Right ventricle myocardium superior (tissue), 1 donor: ENCODE data around the gene STARD8. TPM values are rescaled to one million over a fixed set of nuclear protein-coding genes. Genes with fewer than 3 reads are reported as not detected.
"Not testable (repeated sequence)": the region's sequence is repeated elsewhere in the genome, so short reads cannot be mapped to it uniquely, and the experiment has no call there.

ENCODE experiments used
- ATAC-seq: fragments of 200-7000 bp; cut with Tn5 transposase; one replicate; pipeline ENCODE4 v1.9.1; 2020; ENCODE audit warnings: mild to moderate bottlenecking; ENCODE audit not compliant: poor library complexity
- DNase-seq: peaks from one replicate; pipeline ENCODE4 v3.0.0-alpha.2; 2020
- intact Hi-C: fragments of 100-400 bp; cut with DNase I; formaldehyde crosslinking; loops from one replicate; pipeline ENCODE4 v1.11.2; 2022
- total RNA-seq: library from RNA; stranded (reverse); fragmentation: NEBNext Ultra II Directional; extraction: Animal tissue kit (Norgen Biotek cat#: 25700); gene quantifications from one replicate; pipeline ENCODE4 v1.2.1, GENCODE V29; 2021
- donor health status: DM: no; HTN: yes; CAD: no; lungs with severe emphysema.

The STARD8 gene
- total RNA-seq, 1 donor from 2014 or later = 10.5 TPM

- ATAC-seq = no peak
- intact Hi-C loops = no loop called here
These were observed 77.1 kb downstream of the STARD8 start for GRCh38 chrX:68724531-68725020.

GRCh38 chrX:68725756-68726365, 78.4 kb downstream of the STARD8 start:
- ATAC-seq (no peak), DNase-seq (no peak)
- intact Hi-C loops = no loop called here

More at GRCh38 chrX:68724531-68725020, 77.1 kb downstream of the STARD8 start:
- no peak for DNase-seq

- intact Hi-C loops = no loop called here
- DNase-seq (no peak), ATAC-seq (no peak)
These were observed 78.9 kb downstream of the STARD8 start for GRCh38 chrX:68726366-68726765.

GRCh38 chrX:68727696-68728095, 80.2 kb downstream of the STARD8 start:
- no peak for ATAC-seq
- intact Hi-C loops = no loop called here
- no peak for DNase-seq

GRCh38 chrX:68728186-68728585, 80.7 kb downstream of the STARD8 start:
- ATAC-seq (no peak), DNase-seq (no peak)
- intact Hi-C loops = no loop called here

GRCh38 chrX:68731254-68731653, 83.8 kb downstream of the STARD8 start:
- DNase-seq (no peak), ATAC-seq (no peak)
- intact Hi-C loops = no loop called here

GRCh38 chrX:68732906-68733493, 85.5 kb downstream of the STARD8 start:
- ATAC-seq (peak; percentile 85), DNase-seq (peak; percentile 78)
- intact Hi-C loops = loop anchor here (2.0 kb wide), 1 partner anchor 76 kb away; no protein-coding TSS in a partner anchor

- ATAC-seq (no peak), DNase-seq (no peak)
- intact Hi-C loops = no loop called here
These were observed 87.8 kb downstream of the STARD8 start for GRCh38 chrX:68735266-68735665.

- intact Hi-C loops, DNase-seq, ATAC-seq: not testable (repeated sequence)
These were observed 94.4 kb downstream of the STARD8 start for GRCh38 chrX:68741864-68742263.

GRCh38 chrX:68743754-68744153, 96.3 kb downstream of the STARD8 start:
- ATAC-seq (no peak), DNase-seq (no peak)
- intact Hi-C loops = no loop called here

GRCh38 chrX:68746988-68747387, 99.5 kb downstream of the STARD8 start:
- ATAC-seq = no peak
- intact Hi-C loops = no loop called here
- DNase-seq = no peak

GRCh38 chrX:68748030-68748429, 100.6 kb downstream of the STARD8 start:
- intact Hi-C loops = no loop called here
- DNase-seq (no peak), ATAC-seq (no peak)

GRCh38 chrX:68749426-68749825, 102.0 kb downstream of the STARD8 start:
- intact Hi-C loops = no loop called here
- no peak for DNase-seq
- no peak for ATAC-seq

- intact Hi-C loops = no loop called here
- no peak for ATAC-seq
- no peak for DNase-seq
These were observed 102.8 kb downstream of the STARD8 start for GRCh38 chrX:68750316-68750715.

- DNase-seq (no peak), ATAC-seq (no peak)
- intact Hi-C loops = no loop called here
These were observed 103.9 kb downstream of the STARD8 start for GRCh38 chrX:68751372-68751771.

GRCh38 chrX:68753218-68753617, 105.8 kb downstream of the STARD8 start:
- intact Hi-C loops = no loop called here
- no peak for DNase-seq
- no peak for ATAC-seq

- intact Hi-C loops = no loop called here
- no peak for ATAC-seq
- DNase-seq = no peak
These were observed 106.9 kb downstream of the STARD8 start for GRCh38 chrX:68754406-68754805.

- intact Hi-C loops = no loop called here
- ATAC-seq (no peak), DNase-seq (no peak)
These were observed 108.2 kb downstream of the STARD8 start for GRCh38 chrX:68755616-68756125.

- DNase-seq = no peak
- intact Hi-C loops = no loop called here
- ATAC-seq = no peak
These were observed 109.9 kb downstream of the STARD8 start for GRCh38 chrX:68757331-68757730.

- DNase-seq (no peak), ATAC-seq (no peak)
- intact Hi-C loops = no loop called here
These were observed 110.3 kb downstream of the STARD8 start for GRCh38 chrX:68757731-68758130.
